Kidney epithelial cell (primary cell): ENCODE measurements around the gene ZFHX3. TPM values are rescaled to one million over a fixed set of nuclear protein-coding genes. Genes with fewer than 3 reads are reported as not detected.

ENCODE experiments used
- DNase-seq: peaks from one replicate; pipeline ENCODE4 v3.0.0-alpha.2; 2010; ENCODE audit warnings: low read depth
- H3K27me3 ChIP-seq: 2 replicates; pipeline ENCODE4 v1.6.0; 2011; ENCODE audit warnings: low read length; ENCODE audit not compliant: control insufficient read depth, insufficient read depth
- H3K36me3 ChIP-seq: 2 replicates; pipeline ENCODE4 v1.5.1; 2011; ENCODE audit warnings: low read length; ENCODE audit not compliant: control insufficient read depth, insufficient read depth
- H3K4me3 ChIP-seq: 2 replicates; pipeline ENCODE4 v1.5.1; 2011; ENCODE audit warnings: low read depth, mild to moderate bottlenecking, control low read depth, low read length
- total RNA-seq: library from RNA; depleted of rRNA; stranded (reverse); fragments of >200 nt; gene quantifications from 2 replicates; pipeline ENCODE4 v1.2.3, GENCODE V29; 2015
- TF ChIP-seq, protein P1 (sequence below): IDR thresholded peaks from 2 replicates; pipeline ENCODE4 v1.5.1; 2011; ENCODE audit warnings: mild to moderate bottlenecking, moderate library complexity, low read length, control low read depth, inconsistent platforms; ENCODE audit not compliant: insufficient read depth, poor library complexity, severe bottlenecking

Gene ZFHX3
- total RNA-seq, 1 donor from 2014 or later: 19.9 TPM

DNA sequence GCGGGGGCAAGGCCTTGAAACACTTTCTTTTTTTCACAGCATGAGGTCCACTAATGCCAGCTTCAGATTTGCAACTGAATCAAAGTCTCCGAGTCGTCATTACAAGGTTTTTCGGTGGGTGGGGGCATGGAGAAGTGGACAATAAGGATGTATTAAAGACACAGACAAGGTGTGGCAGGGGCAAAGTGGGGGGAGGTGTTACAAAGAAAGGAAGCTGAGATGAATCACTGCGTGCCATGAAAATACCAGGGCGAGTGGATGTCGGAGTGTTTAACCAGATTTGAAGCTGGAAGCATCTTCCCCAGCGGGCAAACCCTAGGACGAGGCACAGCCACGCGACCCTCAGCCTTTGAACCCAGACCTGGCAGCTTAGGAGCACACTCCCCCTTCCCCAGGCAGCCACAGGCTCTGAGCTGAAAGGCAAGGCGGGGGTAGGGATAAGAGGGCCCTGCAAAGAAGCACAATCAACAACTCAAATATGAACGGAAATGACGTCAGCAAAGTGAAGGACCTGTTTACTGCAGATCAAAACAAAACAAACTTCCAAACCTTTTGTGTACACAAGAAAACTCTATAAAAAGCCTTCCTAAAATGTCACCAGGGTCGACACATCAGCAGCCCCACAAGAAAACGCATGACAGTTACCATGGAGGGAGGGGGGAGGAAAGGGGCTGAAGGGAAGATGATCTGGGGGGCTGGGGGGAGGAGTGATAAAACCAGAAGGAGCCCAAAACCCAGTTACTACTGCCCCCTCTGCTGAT lies 5.6 kb upstream of the ZFHX3 start:
- H3K36me3 ChIP-seq: no peaks in the 10 kb centered on the region
- no peak overlapping the region for H3K4me3 ChIP-seq
- no peaks in the 10 kb centered on the region for H3K27me3 ChIP-seq
- DNase-seq: no peak
- TF ChIP-seq, protein P1, sequence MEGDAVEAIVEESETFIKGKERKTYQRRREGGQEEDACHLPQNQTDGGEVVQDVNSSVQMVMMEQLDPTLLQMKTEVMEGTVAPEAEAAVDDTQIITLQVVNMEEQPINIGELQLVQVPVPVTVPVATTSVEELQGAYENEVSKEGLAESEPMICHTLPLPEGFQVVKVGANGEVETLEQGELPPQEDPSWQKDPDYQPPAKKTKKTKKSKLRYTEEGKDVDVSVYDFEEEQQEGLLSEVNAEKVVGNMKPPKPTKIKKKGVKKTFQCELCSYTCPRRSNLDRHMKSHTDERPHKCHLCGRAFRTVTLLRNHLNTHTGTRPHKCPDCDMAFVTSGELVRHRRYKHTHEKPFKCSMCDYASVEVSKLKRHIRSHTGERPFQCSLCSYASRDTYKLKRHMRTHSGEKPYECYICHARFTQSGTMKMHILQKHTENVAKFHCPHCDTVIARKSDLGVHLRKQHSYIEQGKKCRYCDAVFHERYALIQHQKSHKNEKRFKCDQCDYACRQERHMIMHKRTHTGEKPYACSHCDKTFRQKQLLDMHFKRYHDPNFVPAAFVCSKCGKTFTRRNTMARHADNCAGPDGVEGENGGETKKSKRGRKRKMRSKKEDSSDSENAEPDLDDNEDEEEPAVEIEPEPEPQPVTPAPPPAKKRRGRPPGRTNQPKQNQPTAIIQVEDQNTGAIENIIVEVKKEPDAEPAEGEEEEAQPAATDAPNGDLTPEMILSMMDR: no peak

GRCh38 chr16:73053038-73053363 lies 5.1 kb upstream of the ZFHX3 start:
- TF ChIP-seq, protein P1: no peak
- no peaks in the 10 kb centered on the region for H3K27me3 ChIP-seq
- no peaks in the 10 kb centered on the region for H3K36me3 ChIP-seq
- DNase-seq: no peak
- H3K4me3 ChIP-seq: no peak overlapping the region

- Histone ChIP-seq H3K27me3 (no peaks in the 10 kb centered on the region), H3K36me3 (no peaks in the 10 kb centered on the region), H3K4me3 (no peak overlapping the region)
- no peak for DNase-seq
- TF ChIP-seq, protein P1: no peak
Observed at GRCh38 chr16:73052576-73052975, 4.6 kb upstream of the ZFHX3 start.

GRCh38 chr16:73051961-73052360 lies 4.0 kb upstream of the ZFHX3 start:
- H3K4me3 ChIP-seq: no peak overlapping the region
- H3K36me3 ChIP-seq: no peaks in the 10 kb centered on the region
- no peak for DNase-seq
- H3K27me3 ChIP-seq: no peaks in the 10 kb centered on the region
- TF ChIP-seq, protein P1: no peak

DNA sequence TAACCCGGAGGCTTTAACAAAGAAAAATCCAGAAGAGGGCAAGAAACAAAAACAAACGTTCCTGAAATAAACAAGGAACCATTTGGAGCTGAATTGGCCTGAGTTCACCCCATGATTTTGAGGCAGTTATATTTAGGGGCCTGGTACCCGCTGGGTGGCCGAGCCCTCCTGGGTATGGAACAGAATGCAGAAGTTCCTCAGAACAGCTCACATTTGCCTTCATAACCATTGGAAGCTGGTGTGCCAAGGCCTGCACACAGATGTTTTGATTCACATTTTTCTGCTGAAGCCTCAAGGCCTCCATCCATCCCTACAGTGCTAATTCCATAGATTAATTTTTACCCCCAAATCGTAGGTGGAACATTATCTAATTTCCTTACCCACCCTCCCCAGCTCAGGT lies 3.3 kb upstream of the ZFHX3 start:
- DNase-seq: no peak
- TF ChIP-seq, protein P1: no peak
- no peaks in the 10 kb centered on the region for H3K27me3 ChIP-seq

DNA sequence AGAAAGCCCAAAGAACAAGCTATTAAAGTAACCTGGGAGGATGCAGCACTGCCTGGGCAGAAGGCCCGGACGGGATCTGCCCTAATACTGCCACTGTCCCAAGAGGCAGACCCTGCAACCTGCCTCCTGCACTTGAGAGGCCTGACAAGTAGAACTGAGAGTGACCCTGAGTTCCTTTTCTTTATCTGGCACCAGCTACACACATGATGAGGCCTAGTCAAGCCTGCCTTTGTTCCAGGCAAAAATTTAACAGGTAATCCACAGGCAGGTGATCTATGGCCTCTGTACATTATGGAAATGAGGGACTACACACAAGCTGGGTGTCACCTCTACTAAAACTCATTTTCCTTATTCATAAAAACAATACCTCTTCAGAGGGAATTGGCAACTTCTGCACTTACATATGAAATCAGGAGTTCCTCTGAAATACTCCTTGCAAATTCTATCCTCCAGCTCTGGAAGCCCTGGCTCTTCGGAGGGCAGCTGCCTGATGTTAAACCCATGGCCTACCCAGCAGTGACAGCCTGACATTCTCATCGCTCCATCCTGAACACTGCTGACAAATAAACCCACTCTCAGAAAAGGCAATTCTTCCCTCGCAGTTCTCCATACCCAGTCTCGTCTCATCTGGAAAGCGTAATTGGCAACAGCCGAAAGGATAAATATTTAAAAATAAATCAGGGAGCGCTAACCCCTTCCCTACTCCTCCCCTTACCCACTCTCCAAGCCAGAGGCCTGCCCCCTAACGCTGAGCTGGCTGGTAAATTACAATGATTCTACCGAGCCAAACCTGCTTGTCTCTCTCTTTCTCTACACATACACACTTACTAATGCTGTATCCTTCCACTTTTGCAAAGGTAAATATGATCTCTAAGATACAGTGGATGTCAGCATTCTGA lies 2.5 kb upstream of the ZFHX3 start:
- Histone ChIP-seq H3K27me3 (no peaks in the 10 kb centered on the region), H3K4me3 (no peak overlapping the region), H3K36me3 (no peaks in the 10 kb centered on the region)
- TF ChIP-seq, protein P1: peak; percentile 7
- no peak for DNase-seq

More for the DNA sequence above, 3.3 kb upstream of the ZFHX3 start:
- no peak overlapping the region for H3K4me3 ChIP-seq
- H3K36me3 ChIP-seq: no peaks in the 10 kb centered on the region
